CD4-positive, alpha-beta T cell (primary cell): ENCODE results near the gene TULP3. TPM values are rescaled to one million over a fixed set of nuclear protein-coding genes. Genes with fewer than 3 reads are reported as not detected.

Experiments used
- ATAC-seq: fragments of 200-7000 bp; cut with Tn5 transposase; one replicate; pipeline ENCODE4 v1.10.0; 2022; ENCODE audit warnings: mild to moderate bottlenecking; ENCODE audit not compliant: poor library complexity
- CTCF ChIA-PET: fragments of 350-600 bp; sonication (Branson Sonifier 250); formaldehyde crosslinking; loops from one replicate; lab custom pipeline; 2021; ENCODE audit warnings: antibody characterized with exemption, inconsistent platforms; lab: Charles Lee
- POLR2A ChIA-PET: fragments of 350-600 bp; sonication (Branson Sonifier 250); formaldehyde crosslinking; loops from one replicate; lab custom pipeline; 2021; ENCODE audit warnings: antibody characterized with exemption, inconsistent platforms; lab: Charles Lee
- DNase-seq, 14 experiments: peaks; one replicate each; pipeline ENCODE4 v3.0.0-alpha.2; 2013 to 2020; ENCODE audit warnings: mixed read lengths in 2 of 14
- H3K27ac ChIP-seq, 2 donors: one replicate each; pipeline versions ENCODE4 v1.5.1 to v1.7.0; 2013; ENCODE audit warnings: low read length in 2 of 2, low read depth in 1 of 2, mild to moderate bottlenecking in 1 of 2
- H3K27me3 ChIP-seq, 2 experiments: 1 replicate in 1 of 2; 2 replicates in 1 of 2; pipeline versions ENCODE4 v1.6.1 to v1.7.0; 2013; ENCODE audit warnings: low read length in 2 of 2, control low read depth in 1 of 2, mild to moderate bottlenecking in 1 of 2, moderate library complexity in 1 of 2; ENCODE audit not compliant: insufficient read depth in 2 of 2, control insufficient read depth in 1 of 2
- H3K36me3 ChIP-seq: one replicate; pipeline ENCODE4 v1.6.1; 2013; ENCODE audit warnings: low read length, control low read depth; ENCODE audit not compliant: insufficient read depth
- H3K4me1 ChIP-seq: one replicate; pipeline ENCODE4 v1.6.1; 2013; ENCODE audit warnings: low read length, control low read depth; ENCODE audit not compliant: insufficient read depth
- H3K4me3 ChIP-seq: one replicate; pipeline ENCODE4 v1.5.1; 2013; ENCODE audit warnings: mild to moderate bottlenecking, low read length, moderate library complexity
- H3K9me3 ChIP-seq, 2 experiments: 1 replicate in 1 of 2; 2 replicates in 1 of 2; pipeline versions ENCODE4 v1.6.1 to v1.7.0; 2013; ENCODE audit warnings: low read length in 2 of 2, mild to moderate bottlenecking in 2 of 2, control low read depth in 1 of 2, moderate library complexity in 1 of 2; ENCODE audit not compliant: control insufficient read depth in 1 of 2, insufficient read depth in 1 of 2
- H3K27ac Mint-ChIP-seq: one replicate; pipeline ENCODE4 v1.8.0; 2020; ENCODE audit warnings: mixed read lengths
- H3K27me3 Mint-ChIP-seq: one replicate; pipeline ENCODE4 v1.8.0; 2021; ENCODE audit warnings: mixed read lengths
- H3K36me3 Mint-ChIP-seq: one replicate; pipeline ENCODE4 v1.8.0; 2021; ENCODE audit warnings: low read depth, mixed read lengths
- H3K4me1 Mint-ChIP-seq: one replicate; pipeline ENCODE4 v1.8.0; 2021; ENCODE audit warnings: low read depth, mixed read lengths
- H3K4me3 Mint-ChIP-seq: one replicate; pipeline ENCODE4 v1.8.0; 2020; ENCODE audit warnings: mild to moderate bottlenecking, mixed read lengths
- H3K9me3 Mint-ChIP-seq: one replicate; pipeline ENCODE4 v1.8.0; 2020; ENCODE audit warnings: mixed read lengths
- intact Hi-C, 2 experiments: fragments of 100-400 bp; cut with DNase I in 1 of 2; cut with micrococcal nuclease in 1 of 2; formaldehyde crosslinking; loops; one replicate each; pipeline versions ENCODE4 v1.15.1 to v1.9.0; 2023 to 2025; cut with DNase I, micrococcal nuclease
- total RNA-seq, 174 experiments: library from RNA in 2 of 174; stranded (reverse) in 2 of 174; gene quantifications; one replicate each; pipeline ENCODE4 v1.2.3 and lab custom pipeline; 2021 to 2026
- TF ChIP-seq, protein P1 (sequence below): fragments of 200-600 bp; IDR thresholded peaks from one replicate; pipeline ENCODE4 v1.8.0; 2022; ENCODE audit warnings: antibody characterized with exemption, mild to moderate bottlenecking

The TULP3 gene
- total RNA-seq, 2 experiments from 2014 or later = 4.2 to 5.5 TPM

DNA sequence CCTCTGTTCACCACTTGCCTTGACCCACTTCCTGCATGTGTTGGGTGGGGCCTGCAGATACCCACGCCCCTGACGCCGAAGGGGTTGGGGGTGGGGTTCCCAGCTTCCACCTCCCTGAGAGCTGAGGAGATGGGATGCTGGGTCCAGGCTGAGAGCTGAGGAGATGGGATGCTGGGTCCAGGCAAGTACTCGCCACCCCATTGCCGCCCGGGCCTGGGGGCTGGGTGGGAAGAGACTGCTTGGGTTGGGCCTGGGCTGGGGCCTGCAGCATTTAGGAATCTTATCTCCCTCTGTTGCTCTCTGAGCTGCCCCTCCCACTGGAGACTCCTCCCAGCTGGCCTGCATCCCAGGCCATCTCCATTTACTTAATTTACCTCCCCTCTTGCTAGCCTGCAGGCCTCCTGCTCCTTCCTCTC, 85.9 kb downstream of the TULP3 start:
- ATAC-seq = no peak
- H3K27ac Mint-ChIP-seq = no peak overlapping the region
- Histone ChIP-seq H3K27me3 (peaks cover 0 to 3% of the 10 kb centered on the region in 2 experiments), H3K9me3 (no peaks in the 10 kb centered on the region), H3K27ac (no peak overlapping the region), H3K4me3 (no peak overlapping the region), H3K4me1 (no peaks in the 10 kb centered on the region), H3K36me3 (no peaks in the 10 kb centered on the region)
- TF ChIP-seq, protein P1, sequence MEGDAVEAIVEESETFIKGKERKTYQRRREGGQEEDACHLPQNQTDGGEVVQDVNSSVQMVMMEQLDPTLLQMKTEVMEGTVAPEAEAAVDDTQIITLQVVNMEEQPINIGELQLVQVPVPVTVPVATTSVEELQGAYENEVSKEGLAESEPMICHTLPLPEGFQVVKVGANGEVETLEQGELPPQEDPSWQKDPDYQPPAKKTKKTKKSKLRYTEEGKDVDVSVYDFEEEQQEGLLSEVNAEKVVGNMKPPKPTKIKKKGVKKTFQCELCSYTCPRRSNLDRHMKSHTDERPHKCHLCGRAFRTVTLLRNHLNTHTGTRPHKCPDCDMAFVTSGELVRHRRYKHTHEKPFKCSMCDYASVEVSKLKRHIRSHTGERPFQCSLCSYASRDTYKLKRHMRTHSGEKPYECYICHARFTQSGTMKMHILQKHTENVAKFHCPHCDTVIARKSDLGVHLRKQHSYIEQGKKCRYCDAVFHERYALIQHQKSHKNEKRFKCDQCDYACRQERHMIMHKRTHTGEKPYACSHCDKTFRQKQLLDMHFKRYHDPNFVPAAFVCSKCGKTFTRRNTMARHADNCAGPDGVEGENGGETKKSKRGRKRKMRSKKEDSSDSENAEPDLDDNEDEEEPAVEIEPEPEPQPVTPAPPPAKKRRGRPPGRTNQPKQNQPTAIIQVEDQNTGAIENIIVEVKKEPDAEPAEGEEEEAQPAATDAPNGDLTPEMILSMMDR = no peak
- no peaks in the 10 kb centered on the region for H3K4me1 Mint-ChIP-seq
- peaks cover 7% of the 10 kb centered on the region for H3K27me3 Mint-ChIP-seq
- H3K9me3 Mint-ChIP-seq = no peaks in the 10 kb centered on the region
- no peak for DNase-seq
- no peak overlapping the region for H3K4me3 Mint-ChIP-seq
- ChIA-PET CTCF (no interaction called here), POLR2A (no interaction called here)
- intact Hi-C loops = no loop called here
- H3K36me3 Mint-ChIP-seq = no peaks in the 10 kb centered on the region

- ATAC-seq (no peak), DNase-seq (no peak)
- Mint-ChIP-seq H3K27ac (no peak overlapping the region), H3K4me3 (no peak overlapping the region), H3K4me1 (no peaks in the 10 kb centered on the region), H3K9me3 (no peaks in the 10 kb centered on the region), H3K27me3 (peaks cover 5% of the 10 kb centered on the region), H3K36me3 (no peaks in the 10 kb centered on the region)
- TF ChIP-seq, protein P1 = no peak
- intact Hi-C loops = no loop called here
- H3K36me3 ChIP-seq = no peaks in the 10 kb centered on the region
- no peak overlapping the region for H3K4me3 ChIP-seq
- ChIA-PET POLR2A (no interaction called here), CTCF (no interaction called here)
- no peaks in the 10 kb centered on the region for H3K4me1 ChIP-seq
- H3K27me3 ChIP-seq = peaks cover 0 to 3% of the 10 kb centered on the region in 2 experiments
- no peak overlapping the region for H3K27ac ChIP-seq
- no peaks in the 10 kb centered on the region for H3K9me3 ChIP-seq
Observed at GRCh38 chr12:2977776-2978175, 87.1 kb downstream of the TULP3 start.

DNA sequence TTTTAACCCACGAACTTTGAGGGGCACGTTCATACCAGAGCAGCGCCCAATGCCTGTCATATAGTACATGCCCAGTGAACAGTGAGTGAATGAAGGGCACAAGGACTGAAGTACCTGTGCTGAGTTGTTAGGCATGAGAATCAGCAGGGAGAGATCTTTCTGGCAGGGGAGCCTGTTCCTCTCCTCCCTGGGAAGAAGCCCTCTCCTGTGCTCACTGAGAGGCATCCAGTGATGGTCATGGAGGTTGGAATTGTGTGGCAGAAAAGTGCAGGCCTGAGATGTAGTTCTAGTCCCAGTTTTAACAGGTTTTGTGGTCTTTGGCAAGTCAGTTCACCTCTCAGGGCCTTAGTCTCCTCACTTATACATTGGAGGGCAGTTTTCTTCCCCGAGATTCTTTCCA, 89.1 kb downstream of the TULP3 start:
- no peak overlapping the region for H3K27ac Mint-ChIP-seq
- Histone ChIP-seq H3K4me1 (no peaks in the 10 kb centered on the region), H3K27ac (no peak overlapping the region), H3K9me3 (no peaks in the 10 kb centered on the region), H3K36me3 (no peaks in the 10 kb centered on the region), H3K4me3 (no peak overlapping the region), H3K27me3 (no peaks in the 10 kb centered on the region)
- intact Hi-C loops = no loop called here
- TF ChIP-seq, protein P1 = no peak
- ATAC-seq (no peak), DNase-seq (no peak)
- ChIA-PET POLR2A (no interaction called here), CTCF (no interaction called here)
- no peaks in the 10 kb centered on the region for H3K27me3 Mint-ChIP-seq
- H3K4me1 Mint-ChIP-seq = no peaks in the 10 kb centered on the region
- H3K9me3 Mint-ChIP-seq = no peaks in the 10 kb centered on the region
- no peak overlapping the region for H3K4me3 Mint-ChIP-seq
- H3K36me3 Mint-ChIP-seq = no peaks in the 10 kb centered on the region
